Coronary artery (tissue), 2 donors: ENCODE results near the gene KCND3.

Source experiments
- DNase-seq: peaks from one replicate; pipeline ENCODE4 v3.0.0-alpha.2; 2017; ENCODE audit warnings: low spot score
- H3K27ac ChIP-seq, 2 donors: fragments of 200-600 bp; sonication (generic); one replicate each; pipeline ENCODE4 v1.5.1; 2016 to 2019
- H3K4me3 ChIP-seq: fragments of 200-600 bp; sonication (generic); 2 replicates; pipeline ENCODE4 v1.5.1; 2016; ENCODE audit warnings: mild to moderate bottlenecking, moderate library complexity
- CTCF ChIP-seq: fragments of 200-600 bp; sonication (generic); IDR thresholded peaks from one replicate; pipeline ENCODE4 v1.5.1; 2019; ENCODE audit warnings: antibody characterized with exemption

The KCND3 gene

GRCh38 chr1:111739194-111739924 lies 250.1 kb downstream of the KCND3 start, which contains the start of gene INKA2:
Gene INKA2 (minus strand): TSS chr1:111739395. CDS start chr1:111739242, 153 bp downstream.
- TF ChIP-seq CTCF: no peak
- H3K27ac ChIP-seq: peak within 1 kb of the TSS; percentile 93 to 95
- peak; percentile 92 for DNase-seq
- H3K4me3 ChIP-seq: peak within 1 kb of the TSS; percentile 79

GRCh38 chr1:111738436-111739193 lies 250.9 kb downstream of the KCND3 start:
- DNase-seq: peak; percentile 91
- TF ChIP-seq CTCF: no peak
- Histone ChIP-seq H3K27ac (peak overlapping the region; percentile 93 to 95), H3K4me3 (peak overlapping the region; percentile 79)

GRCh38 chr1:111738133-111738435 lies 251.4 kb downstream of the KCND3 start:
- Histone ChIP-seq H3K4me3 (peak overlapping the region; percentile 79), H3K27ac (peak overlapping the region; percentile 93 to 95)
- no peak for DNase-seq
- TF ChIP-seq CTCF: no peak

GRCh38 chr1:111737216-111738132 lies 252.0 kb downstream of the KCND3 start:
- Histone ChIP-seq H3K4me3 (peak overlapping the region; percentile 79), H3K27ac (peak overlapping the region; percentile 93 to 95)
- DNase-seq: peak; percentile 72
- TF ChIP-seq CTCF: no peak

GRCh38 chr1:111736548-111737215 lies 252.8 kb downstream of the KCND3 start:
- Histone ChIP-seq H3K4me3 (no peak overlapping the region), H3K27ac (peak overlapping the region in 1 of 2 donors; percentile 95)
- peak; percentile 72 for DNase-seq
- no peak for TF ChIP-seq CTCF

- Histone ChIP-seq H3K4me3 (no peak overlapping the region), H3K27ac (no peak overlapping the region)
- DNase-seq: no peak
- TF ChIP-seq CTCF: no peak
These were observed 253.5 kb downstream of the KCND3 start for GRCh38 chr1:111735858-111736544.
